ENCODE measurements around the gene PEX13.
"Not testable (repeated sequence)": the region's sequence is repeated elsewhere in the genome, so short reads cannot be mapped to it uniquely, and the experiment has no call there.

Gene PEX13

GRCh38 chr2:61017556-61018317 lies at the start of gene PEX13, which contains the start of gene PUS10:
Gene PEX13, plus strand, starts transcription at chr2:61017720. Its CDS starts 40 bp downstream, at chr2:61017760.
Gene PUS10, minus strand, starts transcription at chr2:61018255. Its CDS starts 6,365 bp downstream, at chr2:61011890.
- DNase-seq (ENCODE audit: low spot score) = peak; percentile 87

- no peak for DNase-seq (ENCODE audit: low spot score)
Measured at GRCh38 chr2:60972889-60973656, 44.4 kb upstream of the PEX13 start.

- DNase-seq (ENCODE audit: low spot score) = no peak
Measured at GRCh38 chr2:60973705-60974104, 43.8 kb upstream of the PEX13 start.

GRCh38 chr2:60974652-60975051 lies 42.9 kb upstream of the PEX13 start:
- no peak for DNase-seq (ENCODE audit: low spot score)

GRCh38 chr2:60976256-60976850 lies 41.2 kb upstream of the PEX13 start:
- peak; percentile 17 for DNase-seq (ENCODE audit: low spot score)

- DNase-seq (ENCODE audit: low spot score) = no peak
Measured at GRCh38 chr2:60976875-60977561, 40.5 kb upstream of the PEX13 start.

- no peak for DNase-seq (ENCODE audit: low spot score)
Measured at GRCh38 chr2:60977562-60977895, 40.0 kb upstream of the PEX13 start.

GRCh38 chr2:60979231-60979630 lies 38.3 kb upstream of the PEX13 start:
- no peak for DNase-seq (ENCODE audit: low spot score)

GRCh38 chr2:60980071-60980815 lies 37.3 kb upstream of the PEX13 start:
- no peak for DNase-seq (ENCODE audit: low spot score)

- not testable (repeated sequence) for DNase-seq (ENCODE audit: low spot score)
Measured at GRCh38 chr2:60982066-60982465, 35.5 kb upstream of the PEX13 start.

GRCh38 chr2:60984720-60985119 lies 32.8 kb upstream of the PEX13 start:
- DNase-seq (ENCODE audit: low spot score) = no peak

GRCh38 chr2:60987041-60987440 lies 30.5 kb upstream of the PEX13 start:
- no peak for DNase-seq (ENCODE audit: low spot score)

- DNase-seq (ENCODE audit: low spot score) = not testable (repeated sequence)
Measured at GRCh38 chr2:60987656-60988055, 29.9 kb upstream of the PEX13 start.

- no peak for DNase-seq (ENCODE audit: low spot score)
Measured at GRCh38 chr2:60989259-60989658, 28.3 kb upstream of the PEX13 start.

- no peak for DNase-seq (ENCODE audit: low spot score)
Measured at GRCh38 chr2:60991644-60992043, 25.9 kb upstream of the PEX13 start.

- no peak for DNase-seq (ENCODE audit: low spot score)
Measured at GRCh38 chr2:60992985-60993392, 24.5 kb upstream of the PEX13 start.

- DNase-seq (ENCODE audit: low spot score) = no peak
Measured at GRCh38 chr2:60994131-60994530, 23.4 kb upstream of the PEX13 start.

GRCh38 chr2:60998628-60999545 lies 18.6 kb upstream of the PEX13 start:
- DNase-seq (ENCODE audit: low spot score) = peak; percentile 75

GRCh38 chr2:61005736-61006135 lies 11.8 kb upstream of the PEX13 start:
- no peak for DNase-seq (ENCODE audit: low spot score)

GRCh38 chr2:61006486-61007105 lies 10.9 kb upstream of the PEX13 start:
- DNase-seq (ENCODE audit: low spot score) = no peak

All from cerebellar cortex (tissue), 1 donor.